SK-N-SH treated with all-trans-retinoic acid at 6 μM for 48 hours (cell line): Measurements from ENCODE around the gene SFI1.

Experiments used
- ATAC-seq: fragments of 200-7000 bp; cut with Tn5 transposase; 3 replicates; pipeline ENCODE4 v1.9.1; 2020; ENCODE audit warnings: mild to moderate bottlenecking, moderate library complexity
- ARNTL ChIP-seq: fragments of 450-650 bp; formaldehyde crosslinking; IDR thresholded peaks from 2 replicates; pipeline ENCODE4 v1.5.0; 2020; ENCODE audit warnings: low read depth, mild to moderate bottlenecking, moderate library complexity, borderline replicate concordance
- CREB5 ChIP-seq: fragments of 250-450 bp; sonication (Bioruptor Pico); IDR thresholded peaks from 2 replicates; pipeline ENCODE4 v1.5.1; 2020; ENCODE audit warnings: low read depth, mild to moderate bottlenecking, moderate library complexity
- ESRRG ChIP-seq: fragments of 250-450 bp; sonication (Bioruptor Pico); IDR thresholded peaks from 2 replicates; pipeline ENCODE4 v1.6.1; 2021; ENCODE audit warnings: mild to moderate bottlenecking
- GLIS3 ChIP-seq: fragments of 250-450 bp; sonication (Bioruptor Pico); IDR thresholded peaks from 2 replicates; pipeline ENCODE4 v1.5.0; 2020; ENCODE audit warnings: mild to moderate bottlenecking, moderate library complexity
- ISL1 ChIP-seq: fragments of 250-450 bp; sonication (Bioruptor Pico); IDR thresholded peaks from 2 replicates; pipeline ENCODE4 v2.1.2; 2022; ENCODE audit warnings: mild to moderate bottlenecking, moderate library complexity
- OSR1 ChIP-seq: fragments of 250-450 bp; sonication (Bioruptor Pico); IDR thresholded peaks from 2 replicates; pipeline ENCODE4 v1.8.0; 2022; ENCODE audit warnings: moderate library complexity, mild to moderate bottlenecking, inconsistent platforms
- PPARA ChIP-seq: fragments of 250-450 bp; sonication (Bioruptor Pico); IDR thresholded peaks from 2 replicates; pipeline ENCODE4 v1.5.0; 2020; ENCODE audit warnings: mild to moderate bottlenecking, borderline replicate concordance
- RARB ChIP-seq: fragments of 250-450 bp; sonication (Bioruptor Pico); IDR thresholded peaks from 2 replicates; pipeline ENCODE4 v1.8.0; 2021; ENCODE audit warnings: mild to moderate bottlenecking, moderate library complexity
- SNAI2 ChIP-seq: fragments of 250-450 bp; sonication (Bioruptor Pico); IDR thresholded peaks from 2 replicates; pipeline ENCODE4 v1.5.0; 2020; ENCODE audit warnings: mild to moderate bottlenecking, moderate library complexity
- TCF4 ChIP-seq: fragments of 250-450 bp; sonication (Bioruptor Pico); IDR thresholded peaks from 2 replicates; pipeline ENCODE4 v1.8.0; 2021; ENCODE audit warnings: mild to moderate bottlenecking, moderate library complexity, borderline replicate concordance
- TOX ChIP-seq: fragments of 250-450 bp; sonication (Bioruptor Pico); IDR thresholded peaks from 2 replicates; pipeline ENCODE4 v1.8.0; 2021; ENCODE audit warnings: mild to moderate bottlenecking, moderate library complexity, borderline replicate concordance
- TSHZ2 ChIP-seq: fragments of 250-450 bp; sonication (Bioruptor Pico); IDR thresholded peaks from 2 replicates; pipeline ENCODE4 v1.5.0; 2020; ENCODE audit warnings: mild to moderate bottlenecking, moderate library complexity
- ZC3H10 ChIP-seq: fragments of 250-450 bp; sonication (Bioruptor Pico); IDR thresholded peaks from 2 replicates; pipeline ENCODE4 v1.5.1; 2021; ENCODE audit warnings: mild to moderate bottlenecking, moderate library complexity
- ZFP3 ChIP-seq: fragments of 250-450 bp; sonication (Bioruptor Pico); IDR thresholded peaks from 2 replicates; pipeline ENCODE4 v1.5.0; 2020; ENCODE audit warnings: mild to moderate bottlenecking, moderate library complexity
- ZFP30 ChIP-seq: fragments of 450-650 bp; formaldehyde crosslinking; IDR thresholded peaks from 2 replicates; pipeline ENCODE4 v1.5.0; 2022; ENCODE audit warnings: mild to moderate bottlenecking, moderate library complexity
- ZNF565 ChIP-seq: fragments of 450-650 bp; formaldehyde crosslinking; conservative IDR thresholded peaks from 2 replicates; pipeline ENCODE4 v1.5.0; 2020; ENCODE audit warnings: low read depth, mild to moderate bottlenecking, moderate library complexity
- ZNF70 ChIP-seq: fragments of 450-650 bp; formaldehyde crosslinking; IDR thresholded peaks from 2 replicates; pipeline ENCODE4 v1.5.0; 2020; ENCODE audit warnings: mild to moderate bottlenecking, moderate library complexity
- ZNF8 ChIP-seq: fragments of 450-650 bp; formaldehyde crosslinking; IDR thresholded peaks from 2 replicates; pipeline ENCODE4 v1.5.0; 2020; ENCODE audit warnings: mild to moderate bottlenecking, moderate library complexity
- TF ChIP-seq, protein P1 (sequence below): fragments of 250-450 bp; sonication (Bioruptor Pico); IDR thresholded peaks from 2 replicates; pipeline ENCODE4 v1.8.0; 2020; ENCODE audit warnings: mild to moderate bottlenecking, moderate library complexity, borderline replicate concordance
- TF ChIP-seq, protein P2 (sequence below): fragments of 250-450 bp; sonication (Bioruptor Pico); IDR thresholded peaks from 2 replicates; pipeline ENCODE4 v1.5.1; 2021; ENCODE audit warnings: mild to moderate bottlenecking, moderate library complexity
- TF ChIP-seq, protein P3 (sequence below): fragments of 250-450 bp; sonication (Bioruptor Pico); IDR thresholded peaks from 2 replicates; pipeline ENCODE4 v1.8.0; 2021; ENCODE audit warnings: low read depth, mild to moderate bottlenecking, moderate library complexity, borderline replicate concordance

The SFI1 gene

DNA sequence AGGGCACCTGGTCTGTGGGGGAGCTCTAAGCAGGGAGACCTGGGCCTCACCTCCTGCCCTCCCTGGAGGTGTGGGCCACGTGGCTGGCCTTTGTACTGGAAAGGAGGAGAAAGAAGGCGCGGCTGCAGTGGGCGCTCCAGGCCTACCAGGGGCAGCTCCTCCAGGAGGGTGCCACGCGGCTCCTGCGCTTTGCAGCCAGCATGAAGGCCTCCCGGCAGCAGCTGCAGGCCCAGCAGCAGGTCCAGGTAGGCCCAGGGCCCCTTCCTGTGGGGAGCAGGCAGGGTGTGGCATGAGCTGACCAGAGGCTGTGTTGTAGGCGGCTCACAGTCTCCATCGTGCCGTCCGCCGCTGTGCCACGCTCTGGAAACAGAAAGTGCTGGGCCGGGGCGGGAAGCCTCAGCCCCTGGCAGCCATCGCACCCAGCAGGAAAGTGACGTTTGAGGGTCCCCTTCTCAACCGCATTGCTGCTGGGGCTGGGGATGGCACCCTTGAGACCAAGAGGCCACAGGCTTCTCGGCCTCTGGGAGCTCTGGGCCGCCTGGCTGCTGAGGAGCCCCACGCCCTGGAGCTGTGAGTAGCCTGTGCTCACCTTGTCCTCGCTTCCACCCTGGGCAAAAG is 117.1 kb downstream of the SFI1 start:
- no peak for ATAC-seq
- TF ChIP-seq GLIS3 (CRISPR knock-in tag) (no peak), ESRRG (CRISPR knock-in tag) (no peak), TCF4 (CRISPR knock-in tag) (no peak), RARB (CRISPR knock-in tag) (no peak), ZFP30 (CRISPR knock-in tag) (no peak), PPARA (CRISPR knock-in tag) (no peak), ISL1 (CRISPR knock-in tag) (no peak), ZNF8 (CRISPR knock-in tag) (no peak), CREB5 (CRISPR knock-in tag) (no peak), TOX (CRISPR knock-in tag) (no peak), ZFP3 (CRISPR knock-in tag) (no peak), OSR1 (CRISPR knock-in tag) (no peak), ZNF565 (CRISPR knock-in tag) (no peak), ZNF70 (CRISPR knock-in tag) (no peak), ZC3H10 (no peak), SNAI2 (CRISPR knock-in tag) (no peak)
- TF ChIP-seq, protein P1, sequence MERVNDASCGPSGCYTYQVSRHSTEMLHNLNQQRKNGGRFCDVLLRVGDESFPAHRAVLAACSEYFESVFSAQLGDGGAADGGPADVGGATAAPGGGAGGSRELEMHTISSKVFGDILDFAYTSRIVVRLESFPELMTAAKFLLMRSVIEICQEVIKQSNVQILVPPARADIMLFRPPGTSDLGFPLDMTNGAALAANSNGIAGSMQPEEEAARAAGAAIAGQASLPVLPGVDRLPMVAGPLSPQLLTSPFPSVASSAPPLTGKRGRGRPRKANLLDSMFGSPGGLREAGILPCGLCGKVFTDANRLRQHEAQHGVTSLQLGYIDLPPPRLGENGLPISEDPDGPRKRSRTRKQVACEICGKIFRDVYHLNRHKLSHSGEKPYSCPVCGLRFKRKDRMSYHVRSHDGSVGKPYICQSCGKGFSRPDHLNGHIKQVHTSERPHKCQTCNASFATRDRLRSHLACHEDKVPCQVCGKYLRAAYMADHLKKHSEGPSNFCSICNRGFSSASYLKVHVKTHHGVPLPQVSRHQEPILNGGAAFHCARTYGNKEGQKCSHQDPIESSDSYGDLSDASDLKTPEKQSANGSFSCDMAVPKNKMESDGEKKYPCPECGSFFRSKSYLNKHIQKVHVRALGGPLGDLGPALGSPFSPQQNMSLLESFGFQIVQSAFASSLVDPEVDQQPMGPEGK: no peak
- TF ChIP-seq, protein P2, sequence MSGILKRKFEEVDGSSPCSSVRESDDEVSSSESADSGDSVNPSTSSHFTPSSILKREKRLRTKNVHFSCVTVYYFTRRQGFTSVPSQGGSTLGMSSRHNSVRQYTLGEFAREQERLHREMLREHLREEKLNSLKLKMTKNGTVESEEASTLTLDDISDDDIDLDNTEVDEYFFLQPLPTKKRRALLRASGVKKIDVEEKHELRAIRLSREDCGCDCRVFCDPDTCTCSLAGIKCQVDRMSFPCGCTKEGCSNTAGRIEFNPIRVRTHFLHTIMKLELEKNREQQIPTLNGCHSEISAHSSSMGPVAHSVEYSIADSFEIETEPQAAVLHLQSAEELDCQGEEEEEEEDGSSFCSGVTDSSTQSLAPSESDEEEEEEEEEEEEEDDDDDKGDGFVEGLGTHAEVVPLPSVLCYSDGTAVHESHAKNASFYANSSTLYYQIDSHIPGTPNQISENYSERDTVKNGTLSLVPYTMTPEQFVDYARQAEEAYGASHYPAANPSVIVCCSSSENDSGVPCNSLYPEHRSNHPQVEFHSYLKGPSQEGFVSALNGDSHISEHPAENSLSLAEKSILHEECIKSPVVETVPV (CRISPR knock-in tag): no peak
- TF ChIP-seq, protein P3, sequence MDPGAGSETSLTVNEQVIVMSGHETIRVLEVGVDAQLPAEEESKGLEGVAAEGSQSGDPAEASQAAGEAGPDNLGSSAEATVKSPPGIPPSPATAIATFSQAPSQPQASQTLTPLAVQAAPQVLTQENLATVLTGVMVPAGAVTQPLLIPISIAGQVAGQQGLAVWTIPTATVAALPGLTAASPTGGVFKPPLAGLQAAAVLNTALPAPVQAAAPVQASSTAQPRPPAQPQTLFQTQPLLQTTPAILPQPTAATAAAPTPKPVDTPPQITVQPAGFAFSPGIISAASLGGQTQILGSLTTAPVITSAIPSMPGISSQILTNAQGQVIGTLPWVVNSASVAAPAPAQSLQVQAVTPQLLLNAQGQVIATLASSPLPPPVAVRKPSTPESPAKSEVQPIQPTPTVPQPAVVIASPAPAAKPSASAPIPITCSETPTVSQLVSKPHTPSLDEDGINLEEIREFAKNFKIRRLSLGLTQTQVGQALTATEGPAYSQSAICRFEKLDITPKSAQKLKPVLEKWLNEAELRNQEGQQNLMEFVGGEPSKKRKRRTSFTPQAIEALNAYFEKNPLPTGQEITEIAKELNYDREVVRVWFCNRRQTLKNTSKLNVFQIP (CRISPR knock-in tag): no peak

- TF ChIP-seq ZNF8 (CRISPR knock-in tag): no peak
- TF ChIP-seq, protein P2 (CRISPR knock-in tag): no peak
- no peak for TF ChIP-seq TCF4 (CRISPR knock-in tag)
- no peak for TF ChIP-seq RARB (CRISPR knock-in tag)
- TF ChIP-seq ARNTL (CRISPR knock-in tag): no peak
- no peak for TF ChIP-seq SNAI2 (CRISPR knock-in tag)
- TF ChIP-seq ZFP3 (CRISPR knock-in tag): no peak
- TF ChIP-seq ZC3H10: no peak
- no peak for TF ChIP-seq GLIS3 (CRISPR knock-in tag)
- TF ChIP-seq TSHZ2: no peak
- TF ChIP-seq, protein P3 (CRISPR knock-in tag): no peak
- no peak for ATAC-seq
Observed at GRCh38 chr22:31613904-31614296, 117.6 kb downstream of the SFI1 start.
